OCI-LY1 (cell line): ENCODE measurements around the gene NOTUM.

Experiments
- H2AFZ ChIP-seq: fragments of 200-600 bp; sonication (generic), shearing (Covaris generic); 2 replicates; pipeline ENCODE4 v1.6.0; 2014; ENCODE audit warnings: antibody characterized with exemption, mild to moderate bottlenecking, low read length
- H3F3A ChIP-seq: fragments of 200-600 bp; sonication (generic), shearing (Covaris generic); 2 replicates; pipeline ENCODE4 v1.6.0; 2014; ENCODE audit warnings: mild to moderate bottlenecking, antibody characterized with exemption, low read length, moderate library complexity; ENCODE audit not compliant: insufficient read depth
- H3K27ac ChIP-seq: fragments of 200-600 bp; sonication (generic); 2 replicates; pipeline ENCODE4 v1.5.1; 2014; ENCODE audit warnings: low read length, mixed run types, mild to moderate bottlenecking, low read depth; ENCODE audit not compliant: poor library complexity, severe bottlenecking
- H3K27me3 ChIP-seq: fragments of 200-600 bp; sonication (generic); 2 replicates; pipeline ENCODE4 v1.6.0; 2014; ENCODE audit warnings: antibody characterized with exemption, mild to moderate bottlenecking, low read length, moderate library complexity; ENCODE audit not compliant: insufficient read depth
- H3K36me3 ChIP-seq: fragments of 200-600 bp; sonication (generic); 2 replicates; pipeline ENCODE4 v1.6.1; 2014; ENCODE audit warnings: mild to moderate bottlenecking, antibody characterized with exemption, low read length, moderate library complexity, mixed read lengths; ENCODE audit not compliant: insufficient read depth
- H3K4me1 ChIP-seq: fragments of 200-600 bp; sonication (generic); 2 replicates; pipeline ENCODE4 v1.5.1; 2014; ENCODE audit warnings: mild to moderate bottlenecking, low read length, moderate library complexity; ENCODE audit not compliant: insufficient read depth, severe bottlenecking
- H3K4me2 ChIP-seq: fragments of 200-600 bp; sonication (generic), shearing (Covaris generic); 2 replicates; pipeline ENCODE4 v1.6.1; 2014; ENCODE audit warnings: low read length
- H3K4me3 ChIP-seq: fragments of 200-600 bp; sonication (generic); 2 replicates; pipeline ENCODE4 v1.5.1; 2014; ENCODE audit warnings: low read length, low read depth, mild to moderate bottlenecking, mixed read lengths; ENCODE audit not compliant: poor library complexity, severe bottlenecking
- H3K79me2 ChIP-seq: fragments of 200-600 bp; shearing (Covaris generic); 2 replicates; pipeline ENCODE4 v1.6.1; 2016; ENCODE audit warnings: mixed run types, low read length, mixed read lengths; ENCODE audit not compliant: insufficient read depth
- H3K9ac ChIP-seq: fragments of 200-600 bp; sonication (generic), shearing (Covaris generic); 2 replicates; pipeline ENCODE4 v1.6.1; 2014; ENCODE audit warnings: mild to moderate bottlenecking, low read length, mixed read lengths
- H3K9me2 ChIP-seq: fragments of 200-600 bp; sonication (generic), shearing (Covaris generic); 2 replicates; pipeline ENCODE4 v1.6.1; 2014; ENCODE audit warnings: low read depth, mild to moderate bottlenecking, low read length, mixed read lengths
- H3K9me3 ChIP-seq: fragments of 200-600 bp; shearing (Covaris generic); 2 replicates; pipeline ENCODE4 v1.6.1; 2014; ENCODE audit warnings: low read length, mixed read lengths
- H4K20me1 ChIP-seq: fragments of 200-600 bp; sonication (generic), shearing (Covaris generic); 2 replicates; pipeline ENCODE4 v1.6.0; 2016; ENCODE audit warnings: mild to moderate bottlenecking, low read length; ENCODE audit not compliant: insufficient read depth
- CTCF ChIP-seq: fragments of 200-600 bp; sonication (generic), shearing (Covaris generic); IDR thresholded peaks from 2 replicates; pipeline ENCODE4 v1.5.1; 2017; ENCODE audit warnings: mild to moderate bottlenecking, antibody characterized with exemption, low read length, moderate library complexity, mixed read lengths
- EZH2 ChIP-seq: fragments of 200-600 bp; sonication (generic), shearing (Covaris generic); IDR thresholded peaks from 2 replicates; pipeline ENCODE4 v1.8.0; 2017; ENCODE audit warnings: borderline replicate concordance, mixed run types, mild to moderate bottlenecking, antibody characterized with exemption, low read length, moderate library complexity, mixed read lengths

NOTUM gene

GRCh38 chr17:82006468-82007227 is 45.7 kb upstream of the NOTUM start:
- H3K79me2 ChIP-seq = no peaks in the 10 kb centered on the region
- no peak overlapping the region for H3K4me2 ChIP-seq
- no peaks in the 10 kb centered on the region for H4K20me1 ChIP-seq
- H3F3A ChIP-seq = no peaks in the 10 kb centered on the region
- no peak overlapping the region for H2AFZ ChIP-seq
- no peak for TF ChIP-seq EZH2
- no peak for TF ChIP-seq CTCF
- H3K4me3 ChIP-seq = no peak overlapping the region
- no peak overlapping the region for H3K27ac ChIP-seq
- no peak overlapping the region for H3K9ac ChIP-seq
- H3K9me2 ChIP-seq = no peaks in the 10 kb centered on the region
- no peaks in the 10 kb centered on the region for H3K9me3 ChIP-seq
- no peaks in the 10 kb centered on the region; the same call in 1 of the 2 replicates for H3K27me3 ChIP-seq
- H3K36me3 ChIP-seq = no peaks in the 10 kb centered on the region
- H3K4me1 ChIP-seq = no peaks in the 10 kb centered on the region

GRCh38 chr17:82005701-82006348 is 44.8 kb upstream of the NOTUM start:
- Histone ChIP-seq H3K79me2 (no peaks in the 10 kb centered on the region), H2AFZ (no peak overlapping the region), H3K4me3 (no peak overlapping the region), H4K20me1 (no peaks in the 10 kb centered on the region), H3F3A (no peaks in the 10 kb centered on the region), H3K9me2 (no peaks in the 10 kb centered on the region), H3K4me2 (no peak overlapping the region), H3K27me3 (no peaks in the 10 kb centered on the region; the same call in 1 of the 2 replicates), H3K9ac (no peak overlapping the region), H3K4me1 (no peaks in the 10 kb centered on the region), H3K36me3 (no peaks in the 10 kb centered on the region), H3K9me3 (no peaks in the 10 kb centered on the region), H3K27ac (no peak overlapping the region)
- TF ChIP-seq EZH2 (no peak), CTCF (no peak)

- H3K4me1 ChIP-seq = no peaks in the 10 kb centered on the region
- TF ChIP-seq CTCF (no peak), EZH2 (no peak)
- no peak overlapping the region for H3K9ac ChIP-seq
- H3K4me3 ChIP-seq = no peak overlapping the region
- H3K79me2 ChIP-seq = no peaks in the 10 kb centered on the region
- H3K36me3 ChIP-seq = no peaks in the 10 kb centered on the region
- H3K9me3 ChIP-seq = no peaks in the 10 kb centered on the region
- no peak overlapping the region for H3K27ac ChIP-seq
- H3K4me2 ChIP-seq = no peak overlapping the region
- H4K20me1 ChIP-seq = no peaks in the 10 kb centered on the region
- no peaks in the 10 kb centered on the region; the same call in 1 of the 2 replicates for H3K27me3 ChIP-seq
- H3K9me2 ChIP-seq = no peaks in the 10 kb centered on the region
- H2AFZ ChIP-seq = no peak overlapping the region
- no peaks in the 10 kb centered on the region for H3F3A ChIP-seq
Measured at GRCh38 chr17:82004517-82005455, 43.8 kb upstream of the NOTUM start.
